Epidermal melanocyte (primary cell): ENCODE measurements around the gene KIF18B.

Experiments
- DNase-seq: peaks from one replicate; pipeline ENCODE4 v3.0.0; 2011; ENCODE audit warnings: low spot score; ENCODE audit not compliant: insufficient read length

Gene KIF18B

GRCh38 chr17:44919885-44920564 is 27.5 kb downstream of the KIF18B start:
- peak; percentile 95 for DNase-seq

- DNase-seq: no peak
Observed at GRCh38 chr17:44919411-44919810, 28.2 kb downstream of the KIF18B start.

GRCh38 chr17:44918006-44918405 is 29.6 kb downstream of the KIF18B start:
- DNase-seq: no peak

GRCh38 chr17:44917456-44917855 is 30.1 kb downstream of the KIF18B start:
- DNase-seq: no peak

GRCh38 chr17:44916781-44917241 is 30.8 kb downstream of the KIF18B start:
- DNase-seq: no peak

GRCh38 chr17:44915862-44916780 is 31.5 kb downstream of the KIF18B start:
- DNase-seq: no peak

- no peak for DNase-seq
Observed at GRCh38 chr17:44915321-44915726, 32.2 kb downstream of the KIF18B start, which contains the start of gene GFAP. GFAP (minus strand) TSS chr17:44915500; CDS start chr17:44915486, 14 bp downstream.

GRCh38 chr17:44914698-44915271 is 32.8 kb downstream of the KIF18B start:
- no peak for DNase-seq

GRCh38 chr17:44914148-44914547 is 33.4 kb downstream of the KIF18B start:
- no peak for DNase-seq

- no peak for DNase-seq
Observed at GRCh38 chr17:44913676-44914075, 33.9 kb downstream of the KIF18B start.

GRCh38 chr17:44912763-44913544 is 34.6 kb downstream of the KIF18B start:
- DNase-seq: no peak

- no peak for DNase-seq
Observed at GRCh38 chr17:44911133-44912001, 36.2 kb downstream of the KIF18B start.

- no peak for DNase-seq
Observed at GRCh38 chr17:44910231-44911106, 37.1 kb downstream of the KIF18B start.

- no peak for DNase-seq
Observed at GRCh38 chr17:44909681-44910144, 37.9 kb downstream of the KIF18B start.

GRCh38 chr17:44908761-44909326 is 38.7 kb downstream of the KIF18B start:
- no peak for DNase-seq

- DNase-seq: no peak
Observed at GRCh38 chr17:44907729-44908470, 39.7 kb downstream of the KIF18B start.

- DNase-seq: no peak
Observed at GRCh38 chr17:44906763-44907728, 40.5 kb downstream of the KIF18B start.
